Osteoblast (primary cell): ENCODE measurements around the gene KCNQ1. TPM values are rescaled to one million over a fixed set of nuclear protein-coding genes. Genes with fewer than 3 reads are reported as not detected.

Experiments used
- DNase-seq: peaks from one replicate; pipeline ENCODE4 v3.0.0; 2011; ENCODE audit warnings: low spot score, mixed read lengths; ENCODE audit not compliant: insufficient read length; ENCODE audit errors: missing footprints
- H2AFZ ChIP-seq: 2 replicates; pipeline ENCODE4 v1.6.0; 2011; ENCODE audit warnings: mild to moderate bottlenecking, low read length
- H3K27ac ChIP-seq: 2 replicates; pipeline ENCODE4 v1.5.1; 2011; ENCODE audit warnings: mild to moderate bottlenecking, low read depth, low read length, moderate library complexity
- H3K27me3 ChIP-seq: 2 replicates; pipeline ENCODE4 v1.6.0; 2012; ENCODE audit warnings: mild to moderate bottlenecking, control low read depth, inconsistent platforms, low read length, moderate library complexity; ENCODE audit not compliant: insufficient read depth
- H3K36me3 ChIP-seq: 2 replicates; pipeline ENCODE4 v1.5.1; 2011; ENCODE audit warnings: mild to moderate bottlenecking, low read length, control low read depth, moderate library complexity; ENCODE audit not compliant: insufficient read depth
- H3K4me1 ChIP-seq: 2 replicates; pipeline ENCODE4 v1.5.1; 2011; ENCODE audit warnings: mild to moderate bottlenecking, low read length, control low read depth, moderate library complexity; ENCODE audit not compliant: insufficient read depth
- H3K4me2 ChIP-seq: 2 replicates; pipeline ENCODE4 v1.6.0; 2011; ENCODE audit warnings: mild to moderate bottlenecking, low read length; ENCODE audit not compliant: insufficient read depth
- H3K4me3 ChIP-seq: fragments of 200-600 bp; sonication (generic); 3 replicates; pipeline ENCODE4 v1.5.1; 2012; ENCODE audit warnings: mild to moderate bottlenecking, low read length, inconsistent platforms; ENCODE audit not compliant: insufficient read depth
- H3K79me2 ChIP-seq: 2 replicates; pipeline ENCODE4 v1.6.0; 2012; ENCODE audit warnings: mild to moderate bottlenecking, low read length, control low read depth, inconsistent platforms; ENCODE audit not compliant: insufficient read depth
- H3K9me3 ChIP-seq: 2 replicates; pipeline ENCODE4 v1.5.1; 2011; ENCODE audit warnings: low read depth, low read length, control low read depth
- H4K20me1 ChIP-seq: 2 replicates; pipeline ENCODE4 v1.6.0; 2012; ENCODE audit warnings: mild to moderate bottlenecking, low read length, control low read depth; ENCODE audit not compliant: insufficient read depth
- total RNA-seq: library from RNA; depleted of rRNA; stranded (reverse); fragments of >200 nt; gene quantifications from 2 replicates; pipeline ENCODE4 v1.2.3, GENCODE V29; 2012
- TF ChIP-seq, protein P1 (sequence below): IDR thresholded peaks from 2 replicates; pipeline ENCODE4 v1.5.1; 2011; ENCODE audit warnings: mild to moderate bottlenecking, low read depth, low read length, moderate library complexity; ENCODE audit errors: extremely low read depth

The KCNQ1 gene
- total RNA-seq, 1 donor, result not detected

GRCh38 chr11:2770761-2771301, 326.0 kb downstream of the KCNQ1 start:
- peak; percentile 62 for DNase-seq

GRCh38 chr11:2771758-2772466, 327.1 kb downstream of the KCNQ1 start:
- H3K4me1 ChIP-seq, result no peaks in the 10 kb centered on the region
- peaks cover 17% of the 10 kb centered on the region for H3K27me3 ChIP-seq
- H4K20me1 ChIP-seq, result no peaks in the 10 kb centered on the region
- H3K79me2 ChIP-seq, result no peaks in the 10 kb centered on the region
- no peak overlapping the region for H3K27ac ChIP-seq
- no peak overlapping the region for H2AFZ ChIP-seq
- H3K36me3 ChIP-seq, result no peaks in the 10 kb centered on the region
- H3K9me3 ChIP-seq, result no peaks in the 10 kb centered on the region
- H3K4me2 ChIP-seq, result no peak overlapping the region
- DNase-seq, result peak; percentile 55
- no peak overlapping the region for H3K4me3 ChIP-seq
- TF ChIP-seq, protein P1, sequence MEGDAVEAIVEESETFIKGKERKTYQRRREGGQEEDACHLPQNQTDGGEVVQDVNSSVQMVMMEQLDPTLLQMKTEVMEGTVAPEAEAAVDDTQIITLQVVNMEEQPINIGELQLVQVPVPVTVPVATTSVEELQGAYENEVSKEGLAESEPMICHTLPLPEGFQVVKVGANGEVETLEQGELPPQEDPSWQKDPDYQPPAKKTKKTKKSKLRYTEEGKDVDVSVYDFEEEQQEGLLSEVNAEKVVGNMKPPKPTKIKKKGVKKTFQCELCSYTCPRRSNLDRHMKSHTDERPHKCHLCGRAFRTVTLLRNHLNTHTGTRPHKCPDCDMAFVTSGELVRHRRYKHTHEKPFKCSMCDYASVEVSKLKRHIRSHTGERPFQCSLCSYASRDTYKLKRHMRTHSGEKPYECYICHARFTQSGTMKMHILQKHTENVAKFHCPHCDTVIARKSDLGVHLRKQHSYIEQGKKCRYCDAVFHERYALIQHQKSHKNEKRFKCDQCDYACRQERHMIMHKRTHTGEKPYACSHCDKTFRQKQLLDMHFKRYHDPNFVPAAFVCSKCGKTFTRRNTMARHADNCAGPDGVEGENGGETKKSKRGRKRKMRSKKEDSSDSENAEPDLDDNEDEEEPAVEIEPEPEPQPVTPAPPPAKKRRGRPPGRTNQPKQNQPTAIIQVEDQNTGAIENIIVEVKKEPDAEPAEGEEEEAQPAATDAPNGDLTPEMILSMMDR, result no peak

More at GRCh38 chr11:2770761-2771301, 326.0 kb downstream of the KCNQ1 start:
- Histone ChIP-seq H3K4me2 (no peak overlapping the region), H3K36me3 (no peaks in the 10 kb centered on the region), H3K9me3 (no peaks in the 10 kb centered on the region), H2AFZ (no peak overlapping the region), H3K79me2 (no peaks in the 10 kb centered on the region), H3K4me1 (no peaks in the 10 kb centered on the region), H3K27me3 (peaks cover 20% of the 10 kb centered on the region), H4K20me1 (no peaks in the 10 kb centered on the region), H3K27ac (no peak overlapping the region), H3K4me3 (no peak overlapping the region)
- TF ChIP-seq, protein P1, result no peak

- TF ChIP-seq, protein P1, result no peak
- no peaks in the 10 kb centered on the region for H3K79me2 ChIP-seq
- no peak overlapping the region for H2AFZ ChIP-seq
- no peak overlapping the region for H3K4me2 ChIP-seq
- no peaks in the 10 kb centered on the region for H3K4me1 ChIP-seq
- DNase-seq, result peak; percentile 93
- no peaks in the 10 kb centered on the region for H4K20me1 ChIP-seq
- H3K27ac ChIP-seq, result no peak overlapping the region
- H3K4me3 ChIP-seq, result no peak overlapping the region
- no peaks in the 10 kb centered on the region for H3K9me3 ChIP-seq
- H3K27me3 ChIP-seq, result peaks cover 17% of the 10 kb centered on the region
- no peaks in the 10 kb centered on the region for H3K36me3 ChIP-seq
These were observed 327.8 kb downstream of the KCNQ1 start for GRCh38 chr11:2772544-2773031.
